Cardiac muscle cell (in vitro differentiated cells and primary cell): Measurements from ENCODE around the gene TMEM131. TPM values are rescaled to one million over a fixed set of nuclear protein-coding genes. Genes with fewer than 3 reads are reported as not detected.

Experiments
- DNase-seq, 2 donors: peaks; one replicate each; pipeline versions ENCODE4 v3.0.0 to v3.0.0-alpha.2; 2010 to 2017; ENCODE audit warnings: low read depth in 1 of 2, low spot score in 1 of 2
- H3K27ac ChIP-seq: fragments of 200-600 bp; sonication (generic); 2 replicates; pipeline ENCODE4 v1.5.1; 2016
- H3K27me3 ChIP-seq: fragments of 200-600 bp; sonication (generic); 2 replicates; pipeline ENCODE4 v1.6.0; 2016; ENCODE audit warnings: control low read depth
- H3K36me3 ChIP-seq: fragments of 200-600 bp; sonication (generic); 2 replicates; pipeline ENCODE4 v1.5.1; 2016; ENCODE audit warnings: control low read depth
- H3K4me1 ChIP-seq: fragments of 200-600 bp; sonication (generic); 2 replicates; pipeline ENCODE4 v1.8.1; 2017; ENCODE audit warnings: low read depth, mild to moderate bottlenecking, mixed run types
- H3K4me3 ChIP-seq: fragments of 200-600 bp; sonication (generic); 2 replicates; pipeline ENCODE4 v1.5.1; 2016; ENCODE audit warnings: mild to moderate bottlenecking
- H3K9me3 ChIP-seq: fragments of 200-600 bp; sonication (generic); 2 replicates; pipeline ENCODE4 v1.5.1; 2017; ENCODE audit warnings: low read depth, mild to moderate bottlenecking, control low read depth
- CTCF ChIP-seq: IDR thresholded peaks from 2 replicates; pipeline ENCODE4 v1.5.1; 2012; ENCODE audit warnings: low read depth, mild to moderate bottlenecking, low read length
- polyA plus RNA-seq: library from polyadenylated mRNA; unstranded; fragments of >200 nt; fragmentation: Nextera tagmentation; extraction: Ambion mirVana; gene quantifications from 2 replicates; pipeline ENCODE4 v1.2.1, GENCODE V29; 2016
- total RNA-seq: library from RNA; depleted of rRNA; stranded (reverse); fragments of >200 nt; gene quantifications from 2 replicates; pipeline ENCODE4 v1.2.3, GENCODE V29; 2016

Gene TMEM131
- total and polyA plus RNA-seq, 2 experiments from 2014 or later, result 16.3 to 19.1 TPM

GRCh38 chr2:97819754-97820153 lies 176.0 kb downstream of the TMEM131 start:
- TF ChIP-seq CTCF, result no peak
- H3K9me3 ChIP-seq, result no peaks in the 10 kb centered on the region
- H3K27ac ChIP-seq, result no peak overlapping the region
- H3K4me1 ChIP-seq, result no peaks in the 10 kb centered on the region
- H3K36me3 ChIP-seq, result peaks cover 11% of the 10 kb centered on the region
- H3K4me3 ChIP-seq, result no peak overlapping the region
- no peaks in the 10 kb centered on the region for H3K27me3 ChIP-seq
- no peak for DNase-seq

- no peaks in the 10 kb centered on the region for H3K4me1 ChIP-seq
- H3K4me3 ChIP-seq, result no peak overlapping the region
- H3K27me3 ChIP-seq, result no peaks in the 10 kb centered on the region
- no peak for DNase-seq
- TF ChIP-seq CTCF, result no peak
- no peak overlapping the region for H3K27ac ChIP-seq
- peaks cover 25% of the 10 kb centered on the region for H3K36me3 ChIP-seq
- no peaks in the 10 kb centered on the region for H3K9me3 ChIP-seq
These were observed 179.3 kb downstream of the TMEM131 start for GRCh38 chr2:97816411-97816810.

- peaks cover 46% of the 10 kb centered on the region for H3K36me3 ChIP-seq
These were observed 182.8 kb downstream of the TMEM131 start for GRCh38 chr2:97812931-97813330.

GRCh38 chr2:97808816-97809215 lies 186.9 kb downstream of the TMEM131 start:
- no peak for TF ChIP-seq CTCF
- Histone ChIP-seq H3K36me3 (peaks cover 45% of the 10 kb centered on the region), H3K4me1 (peaks cover 3% of the 10 kb centered on the region), H3K4me3 (no peak overlapping the region), H3K27me3 (no peaks in the 10 kb centered on the region), H3K27ac (no peak overlapping the region), H3K9me3 (no peaks in the 10 kb centered on the region)
- no peak for DNase-seq

More at GRCh38 chr2:97812931-97813330, 182.8 kb downstream of the TMEM131 start:
- no peak for DNase-seq
- Histone ChIP-seq H3K27ac (no peak overlapping the region), H3K27me3 (no peaks in the 10 kb centered on the region), H3K4me1 (no peaks in the 10 kb centered on the region), H3K9me3 (no peaks in the 10 kb centered on the region), H3K4me3 (no peak overlapping the region)
- no peak for TF ChIP-seq CTCF

GRCh38 chr2:97806738-97807618 lies 188.8 kb downstream of the TMEM131 start:
- H3K4me1 ChIP-seq, result peaks cover 3% of the 10 kb centered on the region
- no peak overlapping the region for H3K27ac ChIP-seq
- TF ChIP-seq CTCF, result peak; percentile 95
- DNase-seq, result peak; percentile 83 to 90
- H3K4me3 ChIP-seq, result no peak overlapping the region
- H3K36me3 ChIP-seq, result peaks cover 45% of the 10 kb centered on the region
- no peaks in the 10 kb centered on the region for H3K9me3 ChIP-seq
- no peaks in the 10 kb centered on the region for H3K27me3 ChIP-seq
